Hematopoietic multipotent progenitor cell (in vitro differentiated cells): Measurements from ENCODE around the gene FBXO2. TPM values are rescaled to one million over a fixed set of nuclear protein-coding genes. Genes with fewer than 3 reads are reported as not detected.

Source experiments
- DNase-seq, 3 donors: peaks; one replicate each; pipeline ENCODE4 v3.0.0-alpha.2; 2011 to 2015; ENCODE audit warnings: low read depth in 2 of 3, low spot score in 2 of 3
- total RNA-seq: library from RNA; depleted of rRNA; stranded (reverse); fragments of >200 nt; gene quantifications from one replicate; pipeline ENCODE4 v1.2.3, GENCODE V29; 2012

FBXO2 gene
- total RNA-seq, 1 donor = 0.27 TPM

DNA sequence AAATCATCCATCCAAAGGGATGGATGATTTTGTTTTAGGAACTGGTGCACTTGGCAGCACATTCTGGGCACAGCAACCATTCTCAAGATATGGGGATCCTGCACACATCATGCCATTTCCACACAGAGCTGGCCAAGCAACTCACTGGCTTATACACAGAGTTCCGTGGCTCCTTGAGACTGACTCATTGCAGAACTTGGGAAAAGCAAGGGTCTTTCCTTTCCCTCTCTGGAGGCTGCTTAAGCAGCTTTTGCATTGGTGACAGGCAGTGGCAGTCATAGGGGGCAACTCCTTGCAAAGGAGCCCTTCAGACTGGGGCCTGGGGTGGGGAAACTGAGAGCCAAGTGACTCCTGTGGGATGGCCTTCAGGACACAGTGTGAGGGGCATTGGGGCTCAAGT, 28.6 kb upstream of the FBXO2 start:
- no peak for DNase-seq

DNA sequence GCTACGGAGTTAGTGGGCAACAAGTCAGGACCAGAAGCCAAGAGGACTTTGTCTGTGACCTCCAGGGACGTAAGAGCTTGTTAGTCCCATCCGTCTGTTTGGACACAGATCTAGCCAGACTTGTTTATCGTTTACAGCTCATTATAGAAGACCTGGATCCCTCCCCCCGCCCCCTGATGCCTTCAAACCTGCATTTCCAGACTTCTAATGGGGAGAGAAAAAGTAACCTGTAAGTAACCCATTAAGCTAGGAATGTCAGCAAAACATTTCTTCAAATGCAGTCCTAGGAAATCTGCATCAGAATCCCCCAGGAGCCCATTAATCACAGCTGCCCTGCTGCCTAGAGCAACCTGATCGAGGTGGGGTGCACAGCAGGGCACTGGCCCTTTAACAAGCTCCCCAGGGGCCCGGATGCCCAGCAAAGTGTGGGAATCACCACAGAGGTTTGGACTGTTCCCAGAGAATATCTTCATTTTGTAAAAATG, 28.1 kb upstream of the FBXO2 start:
- DNase-seq = no peak

DNA sequence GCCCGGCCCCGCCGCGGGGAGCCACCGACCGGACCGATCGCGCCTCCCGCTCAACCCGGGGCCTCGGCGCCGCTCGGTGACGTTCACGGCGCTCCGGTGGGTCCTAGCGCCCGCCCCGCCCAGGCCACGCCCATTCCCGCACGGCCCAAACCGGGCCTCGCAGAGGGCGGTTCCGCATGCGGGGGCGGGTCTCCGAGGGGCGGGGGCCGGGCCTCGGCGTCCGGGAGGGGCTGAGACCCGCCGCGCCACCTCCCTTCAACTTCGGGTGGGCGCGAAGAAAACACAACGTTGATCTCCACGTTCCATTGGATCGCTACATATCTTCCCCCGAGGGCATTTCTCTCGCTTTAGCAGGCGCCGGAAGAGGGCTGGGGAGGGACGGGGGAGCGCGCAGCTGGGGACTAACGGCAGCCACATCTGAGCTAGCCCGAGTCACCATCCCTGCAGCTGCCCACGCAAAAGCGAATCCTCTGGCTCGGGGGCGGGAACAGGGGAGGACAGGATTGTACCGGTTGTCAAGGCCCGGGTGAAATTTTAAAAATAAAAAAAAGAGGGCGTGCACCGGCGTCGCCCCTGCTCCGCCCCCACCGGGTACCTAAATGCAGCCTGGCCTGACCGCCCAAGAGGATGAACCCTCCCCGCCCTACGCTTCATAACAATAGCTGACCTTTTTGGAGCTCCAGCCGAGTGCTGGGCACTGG, 27.0 kb upstream of the FBXO2 start, which contains the start of gene MAD2L2:
TSS of gene MAD2L2 (minus strand) at position 78 of the 701 bp plus-strand sequence. CDS start 547 bp downstream, outside the sequence.
- DNase-seq = peak; percentile 73 to 88 (median 87)

DNA sequence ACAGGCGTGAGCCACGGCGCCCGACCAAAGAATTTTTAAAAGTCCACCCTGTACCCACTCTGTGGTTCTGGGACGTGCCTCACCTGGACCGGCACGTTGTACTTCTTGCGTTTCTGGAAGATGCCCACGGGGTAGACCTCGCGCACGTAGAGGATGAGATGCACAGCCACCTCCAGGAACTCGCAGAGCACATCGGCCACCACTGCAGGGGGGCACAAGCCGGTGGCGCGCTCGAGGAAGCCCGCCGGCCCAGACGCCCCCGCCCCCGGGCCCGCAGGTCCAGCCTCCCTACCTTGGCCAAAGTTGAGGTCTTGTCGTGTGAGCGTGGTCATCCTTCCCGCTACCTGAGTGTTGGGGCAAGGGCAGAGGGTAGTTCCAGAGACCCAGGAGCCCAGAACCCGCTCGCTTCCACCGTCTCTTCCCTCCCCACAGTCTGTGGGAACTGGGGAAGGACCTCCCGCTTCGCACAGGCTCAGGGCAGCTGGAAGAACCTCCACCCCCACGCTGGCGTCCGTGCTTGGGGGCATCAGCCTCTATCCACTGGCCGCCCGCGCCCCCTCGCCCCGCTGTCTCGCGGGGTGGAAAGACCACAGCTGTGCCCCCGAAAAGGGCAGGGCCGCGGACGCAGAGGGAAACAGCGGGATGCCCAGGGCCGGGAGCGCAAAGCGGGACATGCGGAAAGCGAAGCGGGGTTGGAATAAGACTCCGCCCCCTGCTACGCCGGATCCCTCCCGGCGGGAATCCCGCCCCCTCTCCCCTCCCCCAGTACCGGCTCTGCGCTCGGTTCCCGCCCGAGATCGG, 26.2 kb upstream of the FBXO2 start:
- DNase-seq = peak in 1 of 3 donors; percentile 19

DNA sequence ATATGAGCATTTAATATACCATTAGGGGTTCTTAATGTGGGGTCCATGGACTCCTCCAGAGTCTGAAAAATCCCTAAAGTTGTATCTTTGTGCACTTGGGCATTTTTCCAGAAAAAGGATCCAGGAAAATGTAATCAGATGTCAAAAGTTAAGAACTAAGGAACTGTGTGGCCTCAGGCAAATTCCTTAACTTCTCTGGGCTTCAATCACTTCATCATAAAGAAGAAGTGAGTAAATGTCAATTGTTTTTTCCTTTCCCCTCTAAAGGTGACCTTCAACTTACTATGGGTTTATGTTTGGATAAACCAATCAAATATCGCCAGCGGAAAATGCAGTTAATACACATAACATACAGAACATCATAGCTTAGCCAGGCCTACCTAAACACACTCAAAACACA, 24.2 kb upstream of the FBXO2 start:
- DNase-seq = no peak

DNA sequence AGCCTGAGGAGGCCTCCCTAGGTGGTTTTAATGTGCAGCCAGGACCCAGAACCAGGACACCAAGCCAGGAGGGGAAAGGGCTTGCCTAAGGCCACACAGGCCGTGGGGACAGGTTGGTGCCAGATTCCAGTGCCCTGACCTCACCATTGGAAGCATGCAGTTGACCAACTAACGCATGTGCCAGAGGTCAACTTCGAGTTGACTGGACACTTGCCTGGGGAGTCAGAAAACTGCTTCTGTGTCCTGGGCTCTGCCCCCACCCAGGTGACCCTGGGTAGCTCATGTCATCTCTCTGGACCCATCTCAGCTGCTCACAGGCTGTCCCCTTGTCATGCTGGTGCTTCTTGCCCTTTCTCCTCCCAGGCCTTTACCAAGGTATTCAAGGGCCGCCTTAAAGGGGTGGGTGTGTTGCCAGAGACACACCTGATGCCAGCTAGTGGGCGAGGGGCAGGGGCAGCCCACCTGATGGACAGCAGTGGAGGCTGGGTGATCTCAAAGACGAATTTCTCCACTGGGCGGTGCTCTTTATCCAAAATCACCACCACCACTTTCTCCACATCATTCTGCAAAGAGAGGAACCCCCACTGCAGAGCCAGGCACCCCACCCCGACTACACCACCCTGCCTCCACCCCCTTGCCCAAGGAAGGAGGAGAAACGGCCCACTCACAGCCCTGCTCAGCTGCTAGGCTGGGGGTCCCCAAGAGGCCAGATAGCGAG, 22.3 kb upstream of the FBXO2 start:
- no peak for DNase-seq

DNA sequence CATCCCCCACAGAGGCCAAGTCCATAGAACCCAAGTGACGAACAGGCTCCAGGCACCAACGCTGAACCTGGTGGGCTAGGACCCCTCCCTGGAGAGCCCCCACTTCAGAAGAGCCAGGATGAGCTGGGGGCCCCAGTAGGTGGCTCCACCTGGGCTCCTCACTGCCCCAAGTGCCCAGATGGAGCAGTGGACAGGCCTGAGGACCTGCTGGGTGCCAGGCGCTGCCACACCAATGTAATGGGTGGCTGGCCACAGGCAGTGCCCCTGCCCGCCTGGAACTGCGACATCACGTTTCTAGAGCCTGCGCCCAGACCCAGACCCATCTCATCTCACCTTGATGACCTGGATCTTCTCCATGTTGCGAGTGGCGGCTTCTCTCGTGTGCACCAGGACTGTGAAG, 21.1 kb upstream of the FBXO2 start:
- no peak for DNase-seq

DNA sequence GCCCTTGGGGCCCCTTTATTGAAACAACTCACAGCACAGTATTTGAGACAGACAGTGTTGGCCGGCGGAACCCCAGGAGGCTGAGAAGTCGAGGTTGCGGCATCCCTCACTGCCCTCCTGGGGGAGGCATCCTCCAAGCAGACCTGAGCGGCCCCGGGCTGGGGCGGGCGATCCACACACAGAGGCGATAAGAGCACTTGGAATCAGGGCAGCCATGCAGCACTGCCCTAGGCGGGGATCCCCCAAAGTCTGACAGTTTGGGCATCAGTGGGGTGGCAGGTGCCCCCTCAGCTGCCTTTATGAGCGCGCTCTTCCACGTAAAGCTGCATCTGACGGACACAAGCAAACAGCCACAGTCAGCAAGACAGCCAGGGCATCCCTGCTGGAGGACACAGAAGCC, 20.3 kb upstream of the FBXO2 start:
- DNase-seq = no peak

DNA sequence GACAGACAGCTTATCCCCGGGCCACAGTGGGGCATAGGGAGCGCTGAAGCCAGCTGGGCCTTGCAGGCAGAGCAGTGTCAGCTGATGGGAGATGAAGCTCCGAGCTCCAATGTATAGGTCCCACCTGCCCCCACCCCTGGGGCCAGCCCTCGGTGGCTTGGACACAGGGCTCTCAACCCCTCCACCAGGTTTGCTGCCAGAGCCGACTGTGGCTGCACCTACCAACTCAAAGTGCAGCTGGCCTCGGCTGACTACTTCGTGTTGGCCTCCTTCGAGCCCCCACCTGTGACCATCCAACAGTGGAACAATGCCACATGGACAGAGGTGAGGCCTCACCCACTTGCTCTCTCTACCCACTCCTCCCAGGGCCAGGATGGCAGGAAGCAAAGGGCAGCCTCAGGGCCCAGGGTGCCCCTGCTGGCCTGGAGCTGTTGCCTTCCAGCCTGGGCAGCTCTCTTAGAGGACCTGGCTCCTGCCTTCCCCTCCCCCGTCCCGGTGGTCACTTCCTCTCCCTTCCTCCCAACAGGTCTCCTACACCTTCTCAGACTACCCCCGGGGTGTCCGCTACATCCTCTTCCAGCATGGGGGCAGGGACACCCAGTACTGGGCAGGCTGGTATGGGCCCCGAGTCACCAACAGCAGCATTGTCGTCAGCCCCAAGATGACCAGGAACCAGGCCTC, 19.0 kb upstream of the FBXO2 start:
- DNase-seq = no peak

DNA sequence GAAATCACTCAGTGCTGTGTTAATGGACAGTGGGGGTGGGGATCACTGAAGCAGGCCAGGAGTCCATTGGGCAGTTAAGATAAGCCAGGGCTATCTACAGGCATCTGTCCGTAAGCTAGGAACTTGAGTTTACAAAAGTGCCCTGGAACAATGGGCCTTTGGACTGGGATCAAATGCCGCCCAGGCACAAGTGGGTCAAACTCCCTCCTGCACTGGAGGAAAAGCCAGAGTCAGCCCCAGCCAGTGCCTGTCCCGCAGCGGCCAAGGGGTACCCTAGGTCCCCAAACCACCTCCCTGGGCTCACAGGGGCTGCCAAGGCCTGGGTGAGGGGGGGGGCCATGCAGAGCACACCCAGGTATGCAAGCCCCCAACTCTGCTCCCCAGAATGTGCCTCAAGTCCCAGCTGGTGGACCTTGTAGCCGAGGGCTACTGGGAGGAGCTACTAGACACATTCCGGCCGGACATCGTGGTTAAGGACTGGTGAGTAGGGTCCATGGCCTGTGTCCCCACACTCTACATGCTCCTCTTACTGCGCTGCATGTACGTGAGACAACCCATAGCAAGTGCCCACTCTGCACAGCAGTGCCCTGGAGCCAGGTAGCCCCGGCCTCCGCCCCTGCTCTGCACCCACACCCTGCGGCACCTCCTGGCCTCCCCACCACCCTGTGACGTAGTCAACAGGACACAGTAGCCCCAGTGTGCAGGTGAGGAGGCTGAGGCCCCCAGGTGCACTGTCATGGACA, 17.5 kb upstream of the FBXO2 start:
- no peak for DNase-seq

DNA sequence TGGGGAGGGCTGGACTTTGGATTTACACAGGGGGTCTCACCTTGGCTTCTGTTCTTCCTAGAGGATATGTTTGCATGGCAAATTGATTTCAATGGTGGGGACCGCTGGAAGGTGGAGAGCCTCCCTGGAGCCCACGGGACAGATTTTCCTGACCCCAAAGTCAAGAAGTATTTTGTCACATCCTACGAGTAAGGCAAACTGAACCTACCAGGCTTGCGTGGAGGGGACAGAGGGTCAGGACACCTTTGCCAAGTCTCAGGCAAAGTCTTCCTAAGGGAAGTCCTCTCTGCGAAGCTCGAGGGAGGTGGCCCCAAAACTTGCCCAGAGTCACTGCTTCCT, 16.9 kb upstream of the FBXO2 start:
- DNase-seq = no peak

DNA sequence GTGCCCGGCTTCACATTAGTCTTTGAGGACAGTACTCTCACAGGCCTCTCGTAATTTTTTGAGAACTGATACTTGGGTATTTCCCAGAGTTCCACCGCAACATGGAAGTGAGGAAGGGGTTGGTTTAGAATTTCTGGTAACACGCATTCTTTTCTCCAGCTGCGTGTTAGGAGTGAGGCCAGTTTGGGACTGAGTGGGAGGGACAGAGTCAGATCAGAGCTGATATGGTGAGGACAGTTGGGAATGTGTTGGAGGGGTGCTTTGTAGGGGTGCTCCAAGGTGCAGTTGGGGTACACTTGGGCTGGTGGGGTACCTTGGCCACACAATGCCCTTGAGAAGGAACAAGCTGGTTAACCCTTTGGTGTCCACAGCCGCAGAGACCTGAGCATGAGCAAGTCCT, 16.5 kb upstream of the FBXO2 start:
- DNase-seq = no peak

DNA sequence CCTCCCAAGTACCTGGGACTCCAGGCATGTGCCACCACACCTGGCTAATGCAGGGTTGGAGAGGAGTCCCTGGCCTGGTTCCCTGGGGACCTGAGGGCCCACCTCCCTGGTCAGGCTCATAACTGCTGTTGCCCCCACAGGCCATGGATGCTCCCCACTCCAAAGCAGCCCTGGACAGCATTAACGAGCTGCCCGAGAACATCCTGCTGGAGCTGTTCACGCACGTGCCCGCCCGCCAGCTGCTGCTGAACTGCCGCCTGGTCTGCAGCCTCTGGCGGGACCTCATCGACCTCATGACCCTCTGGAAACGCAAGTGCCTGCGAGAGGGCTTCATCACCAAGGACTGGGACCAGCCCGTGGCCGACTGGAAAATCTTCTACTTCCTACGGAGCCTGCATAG, 14.3 kb upstream of the FBXO2 start:
- no peak for DNase-seq

DNA sequence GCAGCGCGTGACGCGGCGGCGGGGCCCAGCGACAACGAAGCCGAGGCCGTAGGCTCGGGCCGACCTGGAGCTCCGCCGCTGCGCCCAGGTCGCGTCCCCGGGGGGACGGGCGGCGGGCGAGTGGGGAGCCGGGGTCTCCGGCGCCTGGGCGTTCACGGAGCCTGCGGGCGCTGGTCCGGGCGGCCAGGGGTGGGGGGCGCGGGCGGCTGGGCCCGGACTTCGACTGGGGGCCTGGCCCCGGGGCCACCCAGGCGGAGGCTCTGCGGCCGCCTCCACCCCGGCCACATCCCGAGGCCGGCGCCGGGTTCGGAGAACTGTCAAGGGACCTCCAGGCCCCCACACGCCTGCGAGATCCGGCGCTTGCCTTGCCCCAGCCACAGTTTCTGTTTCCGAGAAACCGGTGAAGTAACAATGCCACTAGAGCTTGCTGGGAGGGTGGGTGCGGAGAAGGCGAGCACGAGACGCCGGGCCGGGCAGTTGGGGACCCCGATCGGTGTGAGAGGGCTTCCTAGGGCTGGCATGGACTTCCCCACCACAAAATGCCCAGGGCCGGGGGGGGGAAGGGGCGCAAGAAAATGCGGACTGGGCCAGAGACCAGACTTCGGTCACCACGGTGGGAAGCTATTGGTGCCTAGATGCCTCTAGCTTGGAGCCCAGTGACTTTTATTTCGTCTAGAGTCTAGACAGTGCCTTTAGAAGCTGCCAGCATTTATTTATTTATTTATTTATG, 10.3 kb upstream of the FBXO2 start:
- peak in 1 of 3 donors; percentile 61 for DNase-seq

DNA sequence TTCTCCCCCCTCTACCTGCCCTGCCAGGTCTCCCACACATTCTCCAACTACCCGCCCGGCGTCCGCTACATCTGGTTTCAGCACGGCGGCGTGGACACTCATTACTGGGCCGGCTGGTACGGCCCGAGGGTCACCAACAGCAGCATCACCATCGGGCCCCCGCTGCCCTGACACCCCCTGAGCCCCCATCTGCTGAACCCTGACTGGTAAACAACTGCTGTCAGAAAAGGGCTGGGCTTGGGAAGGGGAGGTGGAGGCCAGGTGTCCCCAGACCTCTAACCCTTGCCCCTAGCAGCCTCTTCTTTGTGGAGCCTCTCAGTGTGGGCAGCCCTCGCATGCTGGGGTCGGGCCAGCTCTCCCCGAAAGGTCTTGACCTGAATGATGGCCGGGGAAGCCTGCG, 6.9 kb upstream of the FBXO2 start:
- no peak for DNase-seq

DNA sequence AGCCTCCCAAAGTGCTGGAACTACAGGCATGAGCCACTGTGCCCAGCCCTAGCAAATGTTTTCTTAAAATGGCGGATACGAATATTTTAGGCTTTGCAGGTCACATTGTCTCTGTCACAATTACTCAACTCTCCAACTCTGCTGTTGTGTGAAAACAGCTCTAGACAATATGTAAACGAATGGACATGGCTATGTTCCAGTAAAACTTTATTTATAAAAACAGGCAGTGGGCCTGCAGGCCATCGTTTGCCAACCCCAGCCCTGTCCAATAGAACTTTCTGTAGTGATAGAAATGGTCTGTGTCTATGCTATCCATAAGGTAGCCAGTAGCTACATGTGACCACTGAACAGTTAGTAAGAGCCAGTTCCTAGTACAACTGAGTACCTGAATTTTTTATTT, 5.5 kb upstream of the FBXO2 start:
- no peak for DNase-seq

DNA sequence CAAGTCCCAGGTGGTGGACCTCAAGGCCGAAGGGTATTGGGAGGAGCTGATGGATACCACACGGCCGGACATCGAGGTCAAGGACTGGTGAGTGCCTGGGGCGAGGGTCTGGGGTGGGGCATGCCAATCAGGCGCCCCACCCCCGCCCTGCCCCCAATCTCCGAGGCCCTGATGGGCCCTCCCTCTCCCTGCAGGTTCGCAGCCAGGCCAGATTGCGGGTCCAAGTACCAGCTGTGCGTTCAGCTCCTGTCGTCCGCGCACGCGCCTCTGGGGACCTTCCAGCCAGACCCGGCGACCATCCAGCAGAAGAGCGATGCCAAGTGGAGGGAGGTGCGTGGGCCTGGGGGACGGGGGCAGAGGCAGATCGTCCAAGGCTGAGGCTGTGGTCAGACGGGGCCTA, 4.3 kb upstream of the FBXO2 start:
- DNase-seq = no peak

DNA sequence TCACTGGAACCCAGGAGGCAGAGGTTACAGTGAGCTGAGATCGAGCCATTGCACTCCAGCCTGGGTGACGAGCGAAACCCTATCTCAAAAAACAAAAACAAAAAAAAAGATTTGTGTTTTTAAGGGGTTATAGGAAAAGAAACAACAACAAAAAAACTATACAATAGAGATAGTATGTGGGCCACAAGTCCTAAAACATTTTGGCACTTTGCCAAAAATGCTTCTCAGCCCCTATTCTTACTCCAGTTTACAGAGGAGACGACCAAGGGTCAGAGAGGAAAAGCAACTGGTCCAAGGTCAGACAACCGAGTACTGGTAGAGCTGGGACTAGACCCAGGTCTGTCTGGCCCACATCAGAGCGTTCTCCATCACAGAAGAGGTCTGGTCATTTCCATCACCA, 3.4 kb upstream of the FBXO2 start:
- no peak for DNase-seq

DNA sequence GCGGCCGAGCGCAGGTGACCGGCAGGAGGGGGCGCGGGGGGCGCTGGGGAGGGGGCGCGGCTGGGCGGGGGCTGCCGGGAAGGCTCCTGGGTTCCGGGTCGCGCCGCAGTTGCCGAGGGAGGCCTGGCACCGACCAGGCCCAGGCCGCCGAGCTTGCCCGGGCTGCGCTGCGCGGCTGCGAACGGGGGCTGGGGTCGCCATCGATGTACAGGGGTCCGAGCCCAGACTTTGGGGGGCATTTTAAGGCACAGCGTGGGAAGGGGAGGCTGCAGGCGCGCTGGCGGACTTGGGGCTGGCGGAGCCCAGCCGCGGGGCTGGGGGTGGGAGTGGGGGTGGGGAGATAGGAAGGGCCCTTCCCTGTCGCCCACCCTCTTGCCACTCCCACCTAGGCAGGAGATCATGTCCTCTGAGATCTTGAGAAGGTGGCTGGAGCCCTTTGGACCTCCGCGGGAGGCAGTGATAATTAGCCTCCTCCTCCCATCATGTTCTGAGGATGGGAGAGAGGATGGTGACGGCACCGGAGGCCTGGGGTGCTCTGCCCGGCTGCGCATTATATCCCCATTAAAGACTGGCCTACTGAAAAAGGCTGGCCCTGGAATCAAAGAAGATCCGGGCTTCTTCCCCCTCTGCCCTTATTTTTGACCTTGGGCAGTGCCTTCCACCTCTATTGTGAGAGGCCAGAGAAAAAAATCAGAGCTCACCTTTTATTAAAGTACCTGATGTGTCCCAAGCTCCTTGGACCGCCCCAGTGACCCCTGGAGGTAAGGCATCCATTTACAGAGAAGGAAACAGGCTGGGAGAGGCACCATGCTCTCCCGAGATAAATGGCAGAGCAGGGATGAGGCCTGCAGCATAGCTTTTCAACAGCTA, 945 bp upstream of the FBXO2 start:
- no peak for DNase-seq
